GM23248 (cell line): ENCODE results near the gene HMG20B. TPM values are rescaled to one million over a fixed set of nuclear protein-coding genes. Genes with fewer than 3 reads are reported as not detected.
"Not testable (repeated sequence)": the region's sequence is repeated elsewhere in the genome, so short reads cannot be mapped to it uniquely, and the experiment has no call there.

ENCODE experiments used
- DNase-seq: peaks from one replicate; pipeline ENCODE4 v3.0.0-alpha.2; 2015
- H2AFZ ChIP-seq: fragments of 200-600 bp; sonication (generic); 2 replicates; pipeline ENCODE4 v1.6.1; 2016; ENCODE audit warnings: antibody characterized with exemption
- H3F3A ChIP-seq: fragments of 200-600 bp; sonication (generic); 2 replicates; pipeline ENCODE4 v1.6.1; 2016; ENCODE audit warnings: mild to moderate bottlenecking, antibody characterized with exemption, mixed run types; ENCODE audit not compliant: insufficient read depth
- H3K27ac ChIP-seq: fragments of 200-600 bp; sonication (generic); 2 replicates; pipeline ENCODE4 v1.5.1; 2016; ENCODE audit warnings: mild to moderate bottlenecking
- H3K27me3 ChIP-seq: fragments of 200-600 bp; sonication (generic); replicated peaks from 2 replicates; pipeline ENCODE4 v1.6.1; 2016; ENCODE audit warnings: mild to moderate bottlenecking; ENCODE audit not compliant: insufficient read depth
- H3K36me3 ChIP-seq: fragments of 200-600 bp; sonication (generic); 2 replicates; pipeline ENCODE4 v1.6.1; 2016; ENCODE audit warnings: low read depth, mild to moderate bottlenecking
- H3K4me1 ChIP-seq: fragments of 200-600 bp; sonication (generic); 2 replicates; pipeline ENCODE4 v1.6.1; 2016; ENCODE audit warnings: mild to moderate bottlenecking; ENCODE audit not compliant: insufficient read depth
- H3K4me2 ChIP-seq: fragments of 200-600 bp; sonication (generic); one replicate; pipeline ENCODE4 v1.6.1; 2016; ENCODE audit warnings: mild to moderate bottlenecking; ENCODE audit not compliant: unreplicated experiment
- H3K4me3 ChIP-seq: fragments of 200-600 bp; sonication (generic); 2 replicates; pipeline ENCODE4 v1.5.1; 2016; ENCODE audit warnings: mild to moderate bottlenecking
- H3K79me2 ChIP-seq: fragments of 200-600 bp; sonication (generic); 2 replicates; pipeline ENCODE4 v1.6.1; 2016; ENCODE audit warnings: mild to moderate bottlenecking; ENCODE audit not compliant: insufficient read depth
- H3K9ac ChIP-seq: fragments of 200-600 bp; sonication (generic); 2 replicates; pipeline ENCODE4 v1.6.1; 2016; ENCODE audit warnings: mild to moderate bottlenecking
- H3K9me2 ChIP-seq: fragments of 200-600 bp; sonication (generic); 2 replicates; pipeline ENCODE4 v1.6.1; 2016; ENCODE audit warnings: mixed run types, mild to moderate bottlenecking, moderate library complexity; ENCODE audit not compliant: insufficient read depth
- H3K9me3 ChIP-seq: fragments of 200-600 bp; sonication (generic); one replicate; pipeline ENCODE4 v1.6.1; 2017; ENCODE audit warnings: low read depth
- H4K20me1 ChIP-seq: fragments of 200-600 bp; sonication (generic); 2 replicates; pipeline ENCODE4 v1.6.0; 2016; ENCODE audit not compliant: insufficient read depth
- EZH2 ChIP-seq: fragments of 200-600 bp; sonication (generic); IDR thresholded peaks from 2 replicates; pipeline ENCODE4 v1.6.1; 2018; ENCODE audit warnings: antibody characterized with exemption, mild to moderate bottlenecking; ENCODE audit not compliant: insufficient read depth, poor library complexity, severe bottlenecking
- EZH2phosphoT487 ChIP-seq: fragments of 200-600 bp; sonication (generic); IDR thresholded peaks from 2 replicates; pipeline ENCODE4 v1.6.1; 2018; ENCODE audit warnings: antibody characterized with exemption, moderate library complexity, mild to moderate bottlenecking, low read depth; ENCODE audit not compliant: insufficient read depth
- WGBS, 2 experiments: methylation state at CpG; one replicate each; pipeline ENCODE4 v1.1.6; 2015 to 2017; ENCODE audit warnings: low lambda C conversion rate in 2 of 2, low coverage in 1 of 2; ENCODE audit errors: missing lambda C conversion rate in 2 of 2; 5-methylcytosine and 5-hydroxymethylcytosine counted together
- in situ Hi-C: fragments of 300-500 bp; cut with MboI; formaldehyde crosslinking; loops from 2 replicates; pipeline ENCODE4 v1.15.0; 2020
- polyA plus RNA-seq: library from polyadenylated mRNA; unstranded; fragments of >200 nt; fragmentation: Nextera tagmentation; extraction: Ambion mirVana; gene quantifications from 2 replicates; pipeline ENCODE4 v1.2.1, GENCODE V29; 2016
- total RNA-seq: library from RNA; depleted of rRNA; stranded (reverse); fragments of >200 nt; shearing (Covaris generic); gene quantifications from 2 replicates; pipeline ENCODE4 v1.2.3, GENCODE V29; 2014

The HMG20B gene
- total and polyA plus RNA-seq, 2 experiments from 2014 or later = 83.9 to 112 TPM

DNA sequence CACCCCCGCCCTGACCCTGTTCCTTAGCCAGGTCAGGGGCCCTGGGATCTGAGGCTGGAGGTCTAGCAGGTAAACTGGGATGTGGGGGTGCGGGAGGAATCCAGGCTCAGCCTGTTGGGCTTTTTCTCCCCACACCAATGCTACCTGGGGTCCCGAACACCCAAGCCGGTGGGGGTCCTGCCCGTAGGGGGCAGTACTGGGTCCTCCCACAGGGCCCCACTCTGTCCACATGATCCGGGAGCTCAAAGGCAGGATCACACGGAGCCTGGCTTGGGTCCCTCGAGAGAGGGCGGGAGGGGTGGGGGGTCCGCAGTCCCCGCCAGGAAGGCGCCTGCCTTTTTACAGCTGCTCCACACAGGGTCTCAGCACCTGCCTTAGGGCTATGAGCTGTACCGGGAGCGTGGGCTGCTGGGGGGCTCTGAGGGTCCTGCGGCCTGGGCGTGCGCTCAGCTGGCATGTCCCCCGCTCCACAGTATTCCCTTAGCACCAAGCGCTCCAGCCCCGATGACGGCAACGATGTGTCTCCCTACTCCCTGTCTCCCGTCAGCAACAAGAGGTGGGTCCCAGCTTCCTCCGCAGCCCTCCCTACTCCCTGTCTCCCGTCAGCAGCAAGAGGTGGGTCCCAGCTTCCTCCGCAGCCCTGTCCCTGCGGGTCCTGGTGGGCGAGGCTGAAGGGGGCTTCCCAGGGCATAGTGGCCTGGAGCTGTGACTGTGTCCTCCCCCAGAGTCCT, 46.1 kb upstream of the HMG20B start:
- no peaks in the 10 kb centered on the region for H4K20me1 ChIP-seq
- H3K36me3 ChIP-seq = no peaks in the 10 kb centered on the region; the same call in 1 of the 2 replicates

DNA sequence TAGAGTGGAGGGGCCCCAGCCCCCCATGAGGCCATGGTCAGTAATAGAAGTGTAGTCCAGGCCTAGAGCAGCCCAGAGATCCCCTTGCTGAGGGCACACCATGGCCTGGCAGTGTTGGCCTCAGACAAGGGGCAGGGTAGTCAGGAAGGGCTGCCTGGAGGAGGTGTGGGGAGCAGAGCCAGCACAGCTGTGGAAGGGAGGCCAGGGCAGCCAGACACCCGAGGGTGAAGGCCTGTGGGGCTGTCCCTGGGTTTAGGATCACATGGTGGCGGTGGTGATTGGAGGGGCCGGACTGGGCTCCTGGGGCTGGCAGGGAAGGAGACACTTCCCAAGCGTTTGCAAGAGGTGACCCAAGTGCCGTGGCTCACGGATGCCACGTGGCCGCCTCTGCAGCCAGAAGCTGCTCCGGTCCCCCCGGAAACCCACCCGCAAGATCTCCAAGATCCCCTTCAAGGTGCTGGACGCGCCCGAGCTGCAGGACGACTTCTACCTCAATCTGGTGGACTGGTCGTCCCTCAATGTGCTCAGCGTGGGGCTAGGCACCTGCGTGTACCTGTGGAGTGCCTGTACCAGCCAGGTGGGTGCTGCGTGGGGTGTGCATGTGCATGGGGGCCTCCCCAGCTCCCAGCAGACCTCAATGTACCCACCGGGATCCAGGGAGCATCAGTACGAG, 45.4 kb upstream of the HMG20B start:
- Histone ChIP-seq H3K4me2 (no peak overlapping the region), H3K27ac (no peak overlapping the region), H3K9ac (no peak overlapping the region), H4K20me1 (no peaks in the 10 kb centered on the region), H3K36me3 (no peaks in the 10 kb centered on the region; the same call in 1 of the 2 replicates), H2AFZ (no peak overlapping the region), H3K27me3 (no peaks in the 10 kb centered on the region), H3K4me3 (no peak overlapping the region), H3F3A (no peaks in the 10 kb centered on the region), H3K4me1 (no peaks in the 10 kb centered on the region), H3K79me2 (peaks cover 16% of the 10 kb centered on the region), H3K9me3 (no peaks in the 10 kb centered on the region), H3K9me2 (no peaks in the 10 kb centered on the region)
- in situ Hi-C loops = no loop called here
- DNase-seq = no peak
- WGBS, 2 experiments = 93 to 96% methylated on average over 19 to 21 of the region's 21 CpGs
- TF ChIP-seq EZH2phosphoT487 = no peak
- TF ChIP-seq EZH2 = no peak

More for the DNA sequence above, 46.1 kb upstream of the HMG20B start:
- H3K4me1 ChIP-seq = no peaks in the 10 kb centered on the region
- TF ChIP-seq EZH2 (no peak), EZH2phosphoT487 (no peak)
- no peaks in the 10 kb centered on the region for H3K9me3 ChIP-seq
- H3K4me2 ChIP-seq = no peak overlapping the region
- no peak for DNase-seq
- no peaks in the 10 kb centered on the region for H3K27me3 ChIP-seq
- no peak overlapping the region for H2AFZ ChIP-seq
- no peak overlapping the region for H3K9ac ChIP-seq
- in situ Hi-C loops = no loop called here
- WGBS, 2 experiments = 95 to 97% methylated on average over 23 to 28 of the region's 28 CpGs
- peaks cover 23% of the 10 kb centered on the region for H3K79me2 ChIP-seq
- H3F3A ChIP-seq = no peaks in the 10 kb centered on the region
- no peaks in the 10 kb centered on the region for H3K9me2 ChIP-seq
- H3K27ac ChIP-seq = no peak overlapping the region
- no peak overlapping the region for H3K4me3 ChIP-seq

DNA sequence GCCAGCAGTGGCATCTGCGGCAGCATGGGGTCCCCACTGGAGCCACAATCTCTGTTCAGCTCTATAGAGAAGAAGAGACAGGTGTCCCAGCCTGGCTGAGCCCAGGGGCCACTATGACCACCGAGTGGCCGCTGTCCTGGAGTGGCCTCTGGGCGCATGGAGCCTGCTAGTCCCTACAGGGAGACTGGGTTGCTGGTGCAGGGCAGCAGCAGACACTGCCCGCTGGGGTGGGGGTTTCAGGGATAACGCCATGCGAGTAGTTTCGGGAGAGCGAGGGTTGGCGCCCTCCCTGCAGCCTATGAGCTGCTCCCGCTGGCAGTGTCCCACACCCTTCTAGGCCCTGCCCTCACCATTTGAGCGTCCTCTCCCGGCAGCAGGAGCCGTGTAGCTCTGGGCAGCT, 44.7 kb upstream of the HMG20B start:
- Histone ChIP-seq H3K9ac (no peak overlapping the region), H3K9me3 (no peaks in the 10 kb centered on the region), H3K79me2 (peaks cover 9% of the 10 kb centered on the region), H2AFZ (no peak overlapping the region), H3K27ac (no peak overlapping the region), H3K4me2 (no peak overlapping the region), H4K20me1 (no peaks in the 10 kb centered on the region), H3K4me3 (no peak overlapping the region), H3K27me3 (no peaks in the 10 kb centered on the region), H3K9me2 (no peaks in the 10 kb centered on the region), H3K36me3 (no peaks in the 10 kb centered on the region; the same call in 1 of the 2 replicates), H3K4me1 (no peaks in the 10 kb centered on the region), H3F3A (no peaks in the 10 kb centered on the region)
- in situ Hi-C loops = no loop called here
- no peak for TF ChIP-seq EZH2phosphoT487
- no peak for TF ChIP-seq EZH2
- 98 to 99% methylated on average over 12 to 14 of the region's 14 CpGs for WGBS, 2 experiments
- DNase-seq = no peak

DNA sequence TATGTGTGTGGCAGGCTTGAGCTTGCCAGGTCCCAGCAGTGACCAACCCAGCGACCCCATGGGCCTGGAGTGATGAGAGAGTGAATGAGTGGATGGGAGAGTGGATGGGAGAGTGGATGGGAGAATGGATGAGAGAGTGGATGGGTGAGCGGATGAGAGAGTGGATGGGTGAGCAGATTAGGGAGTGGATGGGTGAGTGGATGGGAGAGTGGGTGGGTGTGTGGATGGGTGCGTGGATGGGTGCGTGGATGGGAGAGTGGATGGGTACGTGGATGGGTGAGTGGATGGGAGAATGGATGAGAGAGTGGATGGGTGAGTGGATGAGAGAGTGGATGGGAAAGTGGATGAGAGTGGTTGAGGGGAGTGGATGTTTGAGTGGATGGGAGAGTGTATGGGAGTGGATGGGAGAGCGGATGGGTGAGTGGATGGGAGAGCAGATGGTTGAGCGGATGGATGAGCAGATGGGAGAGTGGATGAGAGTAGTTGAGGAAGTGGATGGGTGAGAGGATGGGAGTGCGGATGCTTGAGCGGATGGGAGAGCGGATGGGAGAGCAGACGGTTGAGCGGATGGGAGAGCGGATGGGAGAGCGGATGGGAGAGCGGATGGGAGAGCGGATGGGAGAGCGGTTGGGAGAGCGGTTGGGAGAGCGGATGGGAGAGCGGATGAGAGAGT, 44.1 kb upstream of the HMG20B start:
- Histone ChIP-seq H3K9me2 (no peaks in the 10 kb centered on the region), H3K4me3 (no peak overlapping the region), H3K4me1 (no peaks in the 10 kb centered on the region), H3K36me3 (no peaks in the 10 kb centered on the region; the same call in 1 of the 2 replicates), H3K9me3 (no peaks in the 10 kb centered on the region), H3K27ac (no peak overlapping the region), H3K4me2 (no peak overlapping the region), H3K79me2 (peaks cover 3% of the 10 kb centered on the region), H3F3A (no peaks in the 10 kb centered on the region), H3K9ac (no peak overlapping the region), H3K27me3 (no peaks in the 10 kb centered on the region), H2AFZ (no peak overlapping the region), H4K20me1 (no peaks in the 10 kb centered on the region)
- in situ Hi-C loops = no loop called here
- no peak for TF ChIP-seq EZH2phosphoT487
- no peak for TF ChIP-seq EZH2
- WGBS, 2 experiments = 95 to 99% methylated on average over 8 to 20 of the region's 20 CpGs
- no peak for DNase-seq

DNA sequence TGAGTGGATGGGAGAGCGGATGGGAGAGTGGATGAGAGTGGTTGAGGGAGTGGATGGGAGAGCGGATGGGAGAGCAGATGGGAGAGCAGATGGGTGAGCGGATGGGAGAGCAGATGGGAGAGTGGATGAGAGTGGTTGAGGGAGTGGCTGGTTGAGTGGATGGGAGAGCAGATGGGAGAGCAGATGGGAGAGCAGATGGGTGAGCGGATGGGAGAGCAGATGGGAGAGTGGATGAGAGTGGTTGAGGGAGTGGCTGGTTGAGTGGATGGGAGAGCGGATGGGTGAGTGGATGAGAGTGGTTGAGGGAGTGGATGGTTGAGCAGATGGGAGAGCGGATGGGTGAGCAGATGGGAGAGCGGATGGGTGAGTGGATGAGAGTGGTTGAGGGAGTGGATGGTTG, 43.4 kb upstream of the HMG20B start:
- DNase-seq, H3K4me1 ChIP-seq, H3K79me2 ChIP-seq, H3K9me3 ChIP-seq, H3K4me3 ChIP-seq, in situ Hi-C loops, H3K4me2 ChIP-seq, H3K9ac ChIP-seq, H4K20me1 ChIP-seq, H3F3A ChIP-seq, H3K27ac ChIP-seq, H3K36me3 ChIP-seq, H3K27me3 ChIP-seq, H3K9me2 ChIP-seq, H2AFZ ChIP-seq: not testable (repeated sequence)
- 99 to 100% methylated on average over 1 to 7 of the region's 7 CpGs for WGBS, 2 experiments
